ENCODE data around the gene NIPBL. TPM values are rescaled to one million over a fixed set of nuclear protein-coding genes. Genes with fewer than 3 reads are reported as not detected.

NIPBL gene
- total and polyA plus RNA-seq, 2 of the 13 experiments (the other 11 are each of a cell fraction or from before 2014, with no cell fraction given) = 12.3 to 32.3 TPM

DNA sequence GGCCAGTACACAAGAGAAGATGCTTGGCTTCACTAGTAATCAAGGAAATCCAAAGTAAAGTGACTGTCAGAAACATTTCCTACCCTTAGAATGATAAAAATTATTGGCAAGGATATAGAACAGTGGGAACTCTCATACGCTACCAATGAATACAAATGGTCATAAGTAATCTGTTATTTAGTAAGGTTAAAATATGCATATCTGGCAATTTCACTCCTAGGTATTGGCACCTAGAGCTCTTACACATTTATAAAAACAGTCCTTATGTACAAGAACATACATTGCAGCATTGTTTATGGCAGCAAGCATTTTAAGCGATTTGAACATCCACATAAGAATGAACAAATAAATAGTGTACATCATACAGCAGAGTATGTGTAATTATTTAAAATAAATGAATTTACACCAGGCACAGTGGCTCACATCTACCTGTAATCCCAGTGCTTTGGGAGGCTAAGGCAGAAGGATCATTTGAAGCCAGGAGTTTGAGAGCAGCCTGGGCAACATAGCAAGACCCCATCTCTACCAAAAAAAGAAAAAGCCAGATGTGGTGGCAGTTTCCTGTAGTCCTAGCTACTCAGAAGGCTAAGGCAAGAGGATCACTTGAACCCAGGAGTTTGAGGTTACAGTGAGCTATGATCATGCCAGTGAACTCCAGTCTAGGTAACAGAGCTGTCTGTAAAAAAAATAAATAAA lies 93.3 kb downstream of the NIPBL start:
- intact Hi-C loops (cut with micrococcal nuclease; ENCODE audit: unreplicated experiment) = no loop called here
- no peaks in the 10 kb centered on the region for H3K27me3 ChIP-seq (ENCODE audit: control insufficient read depth in 1 of 2, insufficient read depth in 2 of 2, low read length in 2 of 2)
- no peak overlapping the region for H2AFZ ChIP-seq (ENCODE audit: low read length)
- no peak for ATAC-seq
- H3K4me2 ChIP-seq (ENCODE audit: low read depth, low read length) = no peak overlapping the region
- TF ChIP-seq, protein P1, sequence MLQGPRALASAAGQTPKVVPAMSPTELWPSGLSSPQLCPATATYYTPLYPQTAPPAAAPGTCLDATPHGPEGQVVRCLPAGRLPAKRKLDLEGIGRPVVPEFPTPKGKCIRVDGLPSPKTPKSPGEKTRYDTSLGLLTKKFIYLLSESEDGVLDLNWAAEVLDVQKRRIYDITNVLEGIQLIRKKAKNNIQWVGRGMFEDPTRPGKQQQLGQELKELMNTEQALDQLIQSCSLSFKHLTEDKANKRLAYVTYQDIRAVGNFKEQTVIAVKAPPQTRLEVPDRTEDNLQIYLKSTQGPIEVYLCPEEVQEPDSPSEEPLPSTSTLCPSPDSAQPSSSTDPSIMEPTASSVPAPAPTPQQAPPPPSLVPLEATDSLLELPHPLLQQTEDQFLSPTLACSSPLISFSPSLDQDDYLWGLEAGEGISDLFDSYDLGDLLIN (CRISPR knock-in tag; IDR thresholded peaks at IDR 0.05; ENCODE audit: borderline replicate concordance) = no peak
- TF ChIP-seq ZNF296 (CRISPR knock-in tag; conservative IDR thresholded peaks at IDR 0.05) (no peak), CCAR2 (optimal IDR thresholded peaks at IDR 0.05; ENCODE audit: low read depth, low read length) (no peak), MAFK (conservative IDR thresholded peaks at IDR 0.05 in 1 of 2, IDR thresholded peaks at IDR 0.05 in 1 of 2; ENCODE audit: low read length in 2 of 2) (peak; percentile 38 to 63; a peak in 3 of 4 replicates), MAFF (IDR thresholded peaks at IDR 0.05; ENCODE audit: low read depth, low read length) (peak; percentile 48; the same call in 1 of the 2 replicates), SOX5 (CRISPR knock-in tag; IDR thresholded peaks at IDR 0.05; ENCODE audit: borderline replicate concordance) (no peak), ZNF121 (CRISPR knock-in tag; IDR thresholded peaks at IDR 0.05) (peak; percentile 64)
- FAIRE-seq = no peak
- CTCF ChIA-PET (ENCODE audit: low intra/inter-chr PET ratio, low total read pairs) = no interaction called here
- no peaks in the 10 kb centered on the region for H3K9me3 ChIP-seq (ENCODE audit: low read length)
- POLR2A ChIA-PET = no interaction called here
- no peak overlapping the region for H3K9ac ChIP-seq (ENCODE audit: insufficient read depth, low read depth, low read length)
- WGBS (ENCODE audit: low lambda C conversion rate) = 98% methylated on average over 2 of the region's 2 CpGs
- H4K20me1 ChIP-seq (ENCODE audit: insufficient read depth, low read length) = no peaks in the 10 kb centered on the region
- in situ Hi-C loops (cut with HindIII; ENCODE audit: extremely low pct_ligation_motif_present, low pct_unique_long_range_greater_than_20kb) = no loop called here
- no peaks in the 10 kb centered on the region for H3K4me1 ChIP-seq (ENCODE audit: insufficient read depth, low read length)
- DNase-seq (ENCODE audit: low spot score) = no peak
- BruUV-seq (replicated peaks) = TSS peak; percentile 3
- H3K4me3 ChIP-seq (replicated peaks in 1 of 3; ENCODE audit: insufficient read depth in 1 of 3, low read depth in 2 of 3, low read length in 3 of 3) = no peak overlapping the region
- H3K36me3 ChIP-seq (replicated peaks in 1 of 2; ENCODE audit: control insufficient read depth in 1 of 2, insufficient read depth in 2 of 2, low read length in 2 of 2) = peaks cover 3 to 43% of the 10 kb centered on the region in 2 experiments; a peak in 4 of 5 replicates
- H3K27ac ChIP-seq (ENCODE audit: extremely low read length, insufficient read depth, low read length) = no peak overlapping the region
- H3K79me2 ChIP-seq (ENCODE audit: insufficient read depth, low read length) = no peaks in the 10 kb centered on the region

GRCh38 chr5:36978196-36978595 lies 101.6 kb downstream of the NIPBL start:
- POLR2A ChIA-PET = no interaction called here
- Histone ChIP-seq H3K4me2 (ENCODE audit: low read depth, low read length) (no peak overlapping the region), H3K79me2 (ENCODE audit: insufficient read depth, low read length) (peaks cover 13% of the 10 kb centered on the region)
- TF ChIP-seq TFE3 (CRISPR knock-in tag; IDR thresholded peaks at IDR 0.05) (no peak), ZBTB1 (CRISPR knock-in tag; IDR thresholded peaks at IDR 0.05; ENCODE audit: borderline replicate concordance) (no peak), HOMEZ (CRISPR knock-in tag; IDR thresholded peaks at IDR 0.05; ENCODE audit: low read depth) (no peak), NBN (conservative IDR thresholded peaks at IDR 0.05) (no peak), ZNF574 (CRISPR knock-in tag; IDR thresholded peaks at IDR 0.05) (no peak)

More at GRCh38 chr5:36978196-36978595, 101.6 kb downstream of the NIPBL start:
- intact Hi-C loops (cut with micrococcal nuclease; ENCODE audit: unreplicated experiment) = no loop called here
- Histone ChIP-seq H3K36me3 (replicated peaks in 1 of 2; ENCODE audit: control insufficient read depth in 1 of 2, insufficient read depth in 2 of 2, low read length in 2 of 2) (peaks cover 7 to 28% of the 10 kb centered on the region in 2 experiments), H3K4me1 (ENCODE audit: insufficient read depth, low read length) (no peaks in the 10 kb centered on the region), H3K27me3 (ENCODE audit: control insufficient read depth in 1 of 2, insufficient read depth in 2 of 2, low read length in 2 of 2) (no peaks in the 10 kb centered on the region), H2AFZ (ENCODE audit: low read length) (no peak overlapping the region), H3K4me3 (replicated peaks in 1 of 3; ENCODE audit: insufficient read depth in 1 of 3, low read depth in 2 of 3, low read length in 3 of 3) (no peak overlapping the region), H3K9ac (ENCODE audit: insufficient read depth, low read depth, low read length) (no peak overlapping the region), H4K20me1 (ENCODE audit: insufficient read depth, low read length) (peaks cover 4% of the 10 kb centered on the region; the same call in 1 of the 2 replicates), H3K27ac (ENCODE audit: extremely low read length, insufficient read depth, low read length) (no peak overlapping the region), H3K9me3 (ENCODE audit: low read length) (no peaks in the 10 kb centered on the region)
- FAIRE-seq (no peak), DNase-seq (ENCODE audit: low spot score) (no peak), ATAC-seq (no peak)
- no TSS peak for BruUV-seq (replicated peaks)
- in situ Hi-C loops (cut with HindIII; ENCODE audit: extremely low pct_ligation_motif_present, low pct_unique_long_range_greater_than_20kb) = no loop called here
- CTCF ChIA-PET (ENCODE audit: low intra/inter-chr PET ratio, low total read pairs) = no interaction called here

All from HepG2 (cell line).